Pulmonary artery endothelial cell (primary cell): ENCODE data around the gene STK32B. TPM values are rescaled to one million over a fixed set of nuclear protein-coding genes. Genes with fewer than 3 reads are reported as not detected.

Source experiments
- DNase-seq: peaks from one replicate; pipeline ENCODE4 v3.0.0-alpha.2; 2011; ENCODE audit warnings: low read depth, low spot score
- total RNA-seq: library from RNA; depleted of rRNA; stranded (reverse); fragments of >200 nt; gene quantifications from 2 replicates; pipeline ENCODE4 v1.2.3, GENCODE V29; 2014

The STK32B gene
- total RNA-seq, 1 donor from 2014 or later = 12.4 TPM

DNA sequence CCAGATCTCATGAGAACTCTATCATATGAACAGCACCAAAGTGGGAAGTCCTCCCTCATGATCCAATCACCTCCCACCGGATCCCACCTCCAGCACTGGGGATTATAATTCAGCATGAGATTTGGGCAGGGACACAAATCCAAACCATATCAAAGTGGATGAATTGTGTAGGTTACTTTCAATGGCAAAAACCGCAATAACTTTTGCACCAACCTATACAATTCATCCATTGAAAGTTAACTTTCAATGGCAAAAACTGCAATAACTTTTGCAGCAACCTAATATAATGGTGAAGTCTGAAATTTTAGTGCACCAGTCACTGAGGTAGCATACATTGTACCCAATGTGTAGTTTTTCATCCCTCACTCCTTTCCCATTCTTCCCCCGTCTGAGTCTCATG lies 16.6 kb downstream of the STK32B start:
- DNase-seq = no peak

DNA sequence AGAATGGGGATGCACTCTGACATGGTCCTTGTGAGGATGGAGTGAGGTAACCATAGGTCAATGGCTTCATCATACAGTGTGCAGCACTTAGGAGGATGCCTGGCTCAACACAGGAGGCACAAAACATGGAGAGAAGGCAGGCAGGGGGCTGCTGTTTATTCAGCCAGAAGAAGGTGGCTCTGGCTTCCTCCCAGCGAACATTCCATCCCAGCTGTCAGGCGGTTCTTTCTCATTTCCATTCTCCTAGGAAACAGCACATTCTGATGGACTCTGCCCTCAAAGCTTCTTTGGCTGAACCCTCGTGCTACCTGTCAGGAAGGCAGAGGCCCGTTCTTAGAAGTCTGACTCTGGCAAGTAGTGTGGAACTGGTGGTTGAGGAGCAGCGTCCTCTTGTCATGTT lies 18.6 kb downstream of the STK32B start:
- no peak for DNase-seq

DNA sequence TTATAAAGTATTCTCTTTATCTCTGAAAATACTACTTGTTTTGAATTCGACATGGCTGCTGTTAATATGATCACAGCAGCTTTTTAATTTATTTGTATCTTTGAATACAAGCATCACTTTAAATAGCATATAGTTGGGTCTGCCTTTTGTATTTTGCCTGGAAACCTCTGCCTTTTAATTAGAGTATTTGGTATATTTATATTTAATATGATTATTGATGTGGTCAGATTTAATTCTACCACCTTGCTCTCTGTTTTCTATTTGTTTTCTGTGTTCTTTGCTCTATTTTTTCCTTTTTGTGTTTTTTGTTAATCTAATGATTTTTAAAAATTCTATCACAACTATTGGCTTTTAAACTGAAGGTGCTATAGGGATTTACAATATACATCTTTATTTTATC lies 21.7 kb downstream of the STK32B start:
- DNase-seq = no peak

DNA sequence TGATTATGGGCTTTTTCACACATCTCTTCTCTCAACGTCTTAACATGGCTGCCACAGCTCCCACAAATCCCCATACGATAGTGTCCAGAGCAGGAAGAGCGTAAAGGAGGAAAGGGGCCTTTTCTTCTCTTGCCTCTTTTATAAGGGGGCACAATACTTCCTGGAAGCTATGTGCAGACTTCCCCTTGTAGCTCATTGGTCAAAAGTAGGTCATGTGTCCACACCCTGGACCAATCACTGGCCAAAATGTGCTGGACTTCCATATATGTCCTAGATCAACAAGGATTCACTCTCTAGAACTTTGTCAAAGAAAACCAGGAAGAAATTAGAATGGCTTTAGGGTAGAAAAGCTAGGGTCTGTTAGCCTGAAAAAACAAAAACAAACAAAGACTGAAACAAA lies 26.7 kb downstream of the STK32B start:
- DNase-seq = no peak

DNA sequence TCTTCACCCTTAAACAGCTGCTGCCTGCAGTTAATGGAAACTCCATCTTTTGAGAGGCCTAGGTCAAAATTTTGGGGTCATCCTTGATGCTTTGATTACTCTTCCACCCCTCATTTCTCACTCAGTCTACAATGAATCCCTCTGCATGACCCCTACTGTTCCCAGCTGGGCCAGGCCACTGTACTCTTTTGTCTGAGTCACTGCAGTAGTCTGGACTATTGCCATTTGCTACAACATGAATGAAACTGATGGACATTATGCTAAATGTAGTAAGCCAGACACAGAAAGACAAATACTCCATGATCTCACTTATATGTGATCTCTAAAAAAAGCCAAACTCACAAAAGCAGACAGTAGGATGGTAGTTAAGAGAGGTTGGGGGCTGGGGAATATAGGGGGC lies 28.3 kb downstream of the STK32B start:
- peak; percentile 37 for DNase-seq

DNA sequence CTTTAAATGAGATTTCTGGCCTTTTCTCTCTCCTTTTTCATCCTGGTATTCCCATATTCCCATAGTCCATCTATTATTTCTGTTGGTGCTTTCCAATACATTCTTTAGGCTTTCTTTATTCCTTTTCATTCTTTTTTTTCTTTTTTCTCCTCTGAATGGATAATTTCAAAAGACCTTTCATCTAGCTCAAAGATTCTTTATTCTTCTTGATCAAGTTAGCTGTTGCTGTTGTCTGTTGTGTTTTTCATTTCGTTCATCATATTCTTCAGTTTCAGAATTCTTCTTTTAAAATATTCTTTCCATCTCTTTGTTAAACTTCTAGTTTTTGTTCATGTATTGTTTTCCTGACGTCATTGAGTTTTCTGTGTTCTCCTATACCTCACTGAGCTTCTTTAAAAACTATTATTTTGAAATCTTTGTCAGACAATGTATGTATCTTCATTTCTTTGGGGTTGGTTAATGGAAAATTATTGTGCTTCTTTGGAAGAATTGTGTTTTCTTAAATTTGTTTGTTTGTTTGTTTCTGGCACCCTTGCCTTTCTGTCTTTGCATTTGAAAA lies 30.2 kb downstream of the STK32B start:
- no peak for DNase-seq

DNA sequence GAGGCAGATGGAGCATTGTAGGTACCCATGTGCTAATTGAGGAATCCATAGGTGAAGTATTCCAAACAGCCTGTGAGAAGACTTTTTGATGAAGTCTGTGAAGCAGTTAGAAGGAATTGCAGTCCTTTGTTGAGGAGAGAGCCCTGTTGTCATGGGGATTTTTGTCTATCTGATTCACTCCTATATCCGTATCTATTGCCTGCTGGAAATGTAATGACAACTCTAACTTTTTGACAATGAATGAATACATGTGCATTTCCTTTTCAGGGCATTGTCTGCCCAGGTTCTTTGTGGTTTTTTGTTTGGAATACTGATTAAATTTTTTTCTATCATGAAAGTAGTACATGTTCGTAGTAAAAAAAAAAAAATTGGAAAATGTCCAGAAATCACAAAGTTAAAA lies 31.1 kb downstream of the STK32B start:
- peak; percentile 76 for DNase-seq

DNA sequence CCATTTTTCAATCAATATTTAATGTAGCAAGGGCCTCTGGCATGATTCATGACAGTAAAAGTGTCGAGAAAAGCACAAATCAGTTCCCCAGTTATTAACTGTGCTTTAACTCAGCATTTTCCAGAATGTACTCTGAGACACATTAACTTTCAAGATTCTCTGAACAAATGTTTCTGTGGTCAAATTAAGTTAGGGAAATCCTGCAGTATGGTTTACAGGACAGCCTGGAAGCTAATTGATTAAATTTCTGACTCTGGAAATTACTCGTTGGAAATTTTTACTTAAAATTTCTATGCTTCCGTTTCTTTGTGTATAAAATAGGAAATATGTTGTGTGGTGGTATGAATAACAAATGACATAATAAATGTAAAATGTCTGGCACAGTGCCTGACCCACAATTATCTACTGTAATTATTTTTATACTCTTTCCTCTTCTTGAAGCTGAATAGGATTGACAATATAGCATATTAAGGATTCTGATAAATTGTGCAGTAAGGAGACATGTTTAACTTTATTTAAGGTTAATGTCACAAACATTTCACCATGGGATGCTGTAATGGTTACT lies 33.7 kb downstream of the STK32B start:
- DNase-seq = peak; percentile 41

DNA sequence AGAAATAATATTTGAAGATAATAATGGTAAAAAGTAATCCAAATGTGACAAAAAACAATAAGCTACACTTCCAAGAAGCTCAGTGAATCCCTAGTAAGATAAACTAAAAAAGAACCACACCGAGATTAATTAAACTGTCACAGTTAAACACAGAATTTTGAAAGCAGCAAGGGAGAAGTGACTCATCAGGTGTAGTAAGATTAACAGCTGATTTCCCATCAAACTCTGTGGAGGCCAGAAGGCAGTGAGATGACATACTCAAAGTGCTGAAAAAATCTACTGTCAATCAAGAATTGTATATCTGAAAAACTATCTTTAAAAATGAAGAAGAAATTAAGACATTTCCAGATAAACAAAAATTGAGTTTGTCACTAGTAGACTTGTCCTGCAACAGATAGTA lies 35.3 kb downstream of the STK32B start:
- no peak for DNase-seq

DNA sequence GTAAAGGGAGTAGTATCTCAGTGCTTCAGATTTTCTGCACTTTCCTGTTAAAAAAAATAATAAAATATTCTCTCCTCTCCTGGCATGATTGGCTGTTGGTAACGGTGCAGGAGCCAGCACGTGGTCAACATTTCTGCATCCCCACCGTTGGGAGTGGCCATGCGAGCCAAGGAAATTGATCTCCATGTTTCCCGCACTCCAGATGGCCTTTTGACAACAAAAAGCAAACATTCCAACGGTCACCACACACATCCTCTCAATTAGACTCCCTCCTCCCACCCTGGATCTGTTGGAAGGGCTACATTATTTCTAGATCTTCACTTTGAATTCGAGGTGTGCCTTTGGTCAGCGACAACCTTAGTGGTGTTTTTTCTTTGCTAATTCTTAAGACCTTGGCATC lies 45.0 kb downstream of the STK32B start:
- no peak for DNase-seq

DNA sequence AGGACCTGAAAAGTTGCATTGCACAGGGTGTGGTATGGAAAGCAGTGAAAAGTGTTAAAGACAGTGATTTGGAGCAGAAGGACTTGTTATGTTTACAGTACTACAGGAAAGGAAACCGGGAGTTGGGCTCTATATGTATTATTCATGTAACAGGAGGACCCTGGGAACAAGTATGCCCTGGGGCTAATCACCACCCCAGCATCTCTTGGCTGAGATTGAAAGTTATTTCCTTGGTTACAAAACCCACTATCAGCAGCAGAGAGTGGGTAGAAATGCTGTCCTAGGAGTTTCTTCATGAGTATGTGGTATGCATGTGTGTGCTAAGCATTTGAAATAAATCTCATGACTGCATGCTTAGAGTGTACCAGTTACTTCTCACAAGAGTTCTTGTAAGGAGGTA lies 46.9 kb downstream of the STK32B start:
- DNase-seq = no peak

DNA sequence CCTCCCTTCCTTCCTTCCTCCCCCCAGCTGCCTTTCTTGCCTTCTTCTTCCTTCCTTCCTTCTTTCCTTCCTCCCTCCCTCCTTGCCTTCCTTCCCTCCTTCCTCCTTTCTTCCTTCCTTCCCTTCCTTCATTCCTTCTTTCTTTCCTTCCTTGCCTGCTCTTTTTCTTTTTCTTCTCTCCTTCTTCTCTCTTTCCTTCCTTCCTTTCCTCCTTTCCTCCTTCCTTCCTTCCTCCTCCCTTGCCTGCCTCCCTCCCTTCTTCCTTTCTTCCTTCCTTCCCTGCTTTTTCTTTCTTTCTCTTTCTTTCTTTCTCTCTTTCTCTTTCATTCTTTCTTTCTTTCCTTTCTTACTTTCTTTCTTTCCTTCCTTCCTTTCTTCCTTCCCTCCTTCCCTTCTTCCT lies 49.1 kb downstream of the STK32B start:
- no peak for DNase-seq

DNA sequence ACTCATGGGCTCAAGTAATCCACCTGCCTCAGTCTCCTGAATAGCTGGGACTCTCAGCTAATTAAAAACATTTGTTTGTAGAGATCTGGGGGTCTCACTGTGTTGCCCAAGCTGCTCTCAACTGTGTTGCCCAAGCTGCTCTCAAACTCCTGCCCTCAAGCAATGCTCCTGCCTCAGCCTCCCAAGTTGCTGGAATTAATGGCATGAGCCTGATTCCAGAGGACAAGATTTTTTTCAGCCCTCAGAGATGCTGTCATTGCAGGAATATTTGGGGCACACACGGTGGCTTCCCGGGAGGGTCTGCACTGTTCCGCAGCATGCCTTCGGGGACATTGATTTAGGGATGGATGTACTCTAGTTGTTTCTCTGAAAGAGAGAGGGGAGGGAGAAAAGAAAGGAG lies 49.7 kb downstream of the STK32B start:
- DNase-seq = no peak

DNA sequence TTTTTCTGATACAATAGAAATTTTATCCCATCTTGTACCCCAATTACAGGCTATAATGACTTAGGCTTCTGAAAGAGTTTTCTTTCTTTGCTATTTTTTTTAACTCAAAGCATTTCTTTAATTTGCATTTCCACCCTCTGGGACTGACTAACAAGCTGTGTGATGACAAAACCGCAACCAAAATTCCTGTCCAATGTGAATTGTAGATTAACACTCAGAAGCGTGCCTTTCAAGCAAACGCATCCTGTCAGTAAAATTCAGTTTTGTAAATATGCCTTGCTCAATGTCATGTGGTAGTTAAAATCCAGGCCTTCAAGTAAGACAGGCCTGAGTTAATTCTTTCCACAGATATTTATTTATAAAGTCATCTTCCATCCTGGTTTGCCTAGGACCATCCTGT lies 50.3 kb downstream of the STK32B start:
- DNase-seq = no peak

DNA sequence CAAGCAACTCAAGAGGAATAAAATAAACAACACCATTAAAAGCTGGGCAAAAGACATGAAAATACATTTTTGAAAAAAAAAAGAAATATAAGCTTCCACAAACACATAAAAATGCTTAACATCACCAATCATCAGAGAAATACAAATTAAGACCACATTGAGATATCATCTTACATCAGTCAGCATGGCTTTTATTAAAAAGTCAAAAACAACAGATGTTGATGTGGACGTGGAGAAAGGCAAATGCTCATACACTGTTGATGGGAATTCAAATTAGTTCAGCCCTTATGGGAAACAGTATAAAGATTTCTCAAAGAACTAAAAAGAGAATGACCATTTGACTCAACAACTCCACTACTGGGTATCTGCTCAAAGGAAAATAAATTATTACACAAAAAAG lies 59.6 kb downstream of the STK32B start:
- no peak for DNase-seq

DNA sequence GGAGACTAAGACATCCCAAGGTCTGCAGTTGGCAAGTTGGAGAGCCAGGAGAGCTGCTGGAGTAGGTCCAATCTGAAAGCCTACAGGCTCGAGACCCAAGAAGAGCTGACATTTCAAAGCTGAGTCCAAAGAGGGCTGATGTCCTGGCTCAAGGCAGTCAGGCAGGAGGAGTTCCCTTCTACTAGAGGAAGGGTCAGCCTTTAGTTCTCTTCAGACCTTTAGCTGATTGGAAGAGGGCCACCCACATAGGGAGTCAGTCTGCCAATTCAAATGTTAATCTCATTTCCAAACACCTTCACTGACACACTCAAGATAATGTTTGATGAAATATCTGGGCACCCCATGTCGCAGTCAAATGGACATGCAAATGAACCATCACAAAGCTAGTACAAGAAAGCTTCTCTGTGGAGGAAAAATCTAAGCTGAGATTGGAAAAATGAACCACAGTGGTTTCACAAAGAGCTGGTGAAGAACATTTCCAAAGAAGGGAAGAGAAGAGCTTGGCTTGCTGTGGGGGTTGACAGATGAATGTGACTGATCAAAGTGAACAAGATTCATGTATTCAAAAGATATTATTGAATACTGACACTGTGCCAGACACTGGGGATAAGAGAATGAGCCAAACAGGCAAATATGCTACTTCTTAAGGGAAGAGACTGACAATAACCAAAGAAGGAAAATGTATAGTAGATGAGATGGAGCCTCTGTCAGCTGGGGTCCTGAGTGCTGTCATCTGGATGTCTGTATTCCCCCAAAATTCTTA lies 61.2 kb downstream of the STK32B start:
- no peak for DNase-seq

DNA sequence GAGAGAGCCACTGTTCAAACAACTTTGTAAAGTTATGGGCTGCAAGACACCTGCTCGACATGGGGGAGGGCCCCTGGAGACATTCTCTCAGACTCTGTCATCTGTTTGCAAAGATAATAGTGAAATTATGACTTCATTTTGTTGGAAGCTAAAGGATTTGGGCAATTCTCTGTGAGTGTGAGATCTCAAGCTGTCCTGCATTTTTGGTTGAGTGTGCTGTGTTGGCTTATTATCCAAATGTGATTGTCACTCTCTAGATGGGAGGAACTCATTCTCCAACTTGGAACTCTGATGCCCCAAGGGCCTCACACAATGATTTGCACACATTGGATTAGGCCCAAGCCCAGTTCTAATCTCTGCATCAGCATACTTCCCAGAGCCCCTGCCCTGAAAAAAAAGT lies 63.7 kb downstream of the STK32B start:
- DNase-seq = no peak

DNA sequence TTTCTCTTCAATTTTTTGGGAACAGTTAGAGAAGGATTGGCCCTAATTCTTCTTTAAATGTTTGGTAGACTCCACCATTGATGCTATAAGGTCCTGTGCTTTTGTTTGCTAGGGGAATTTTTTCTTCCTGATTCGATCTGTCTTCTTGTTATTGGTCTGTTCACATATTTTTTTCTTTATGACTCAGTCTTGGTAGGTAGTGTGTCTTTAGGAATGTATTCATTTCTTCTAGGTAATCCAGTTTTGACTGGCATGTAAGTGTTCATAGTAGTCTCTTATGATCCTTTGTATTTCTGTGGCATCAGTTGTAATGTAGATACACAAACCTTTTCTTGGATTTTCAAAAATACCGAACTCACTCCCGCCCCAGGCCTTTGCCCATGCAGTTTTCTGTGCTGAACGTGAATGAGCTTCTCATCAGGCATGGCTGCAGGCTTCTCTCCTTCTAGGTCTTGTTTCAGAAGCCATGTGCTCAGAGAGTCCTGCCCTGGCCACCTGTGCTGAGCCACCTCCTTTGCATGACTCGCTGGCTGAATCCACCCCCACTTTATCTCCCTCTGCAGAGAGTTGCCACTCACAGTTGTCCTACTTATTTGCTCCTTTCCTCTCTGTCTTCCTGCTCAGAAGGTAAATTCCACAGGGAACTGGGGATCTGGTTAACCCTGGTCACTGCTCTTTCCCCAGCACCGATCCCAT lies 67.0 kb downstream of the STK32B start:
- no peak for DNase-seq

DNA sequence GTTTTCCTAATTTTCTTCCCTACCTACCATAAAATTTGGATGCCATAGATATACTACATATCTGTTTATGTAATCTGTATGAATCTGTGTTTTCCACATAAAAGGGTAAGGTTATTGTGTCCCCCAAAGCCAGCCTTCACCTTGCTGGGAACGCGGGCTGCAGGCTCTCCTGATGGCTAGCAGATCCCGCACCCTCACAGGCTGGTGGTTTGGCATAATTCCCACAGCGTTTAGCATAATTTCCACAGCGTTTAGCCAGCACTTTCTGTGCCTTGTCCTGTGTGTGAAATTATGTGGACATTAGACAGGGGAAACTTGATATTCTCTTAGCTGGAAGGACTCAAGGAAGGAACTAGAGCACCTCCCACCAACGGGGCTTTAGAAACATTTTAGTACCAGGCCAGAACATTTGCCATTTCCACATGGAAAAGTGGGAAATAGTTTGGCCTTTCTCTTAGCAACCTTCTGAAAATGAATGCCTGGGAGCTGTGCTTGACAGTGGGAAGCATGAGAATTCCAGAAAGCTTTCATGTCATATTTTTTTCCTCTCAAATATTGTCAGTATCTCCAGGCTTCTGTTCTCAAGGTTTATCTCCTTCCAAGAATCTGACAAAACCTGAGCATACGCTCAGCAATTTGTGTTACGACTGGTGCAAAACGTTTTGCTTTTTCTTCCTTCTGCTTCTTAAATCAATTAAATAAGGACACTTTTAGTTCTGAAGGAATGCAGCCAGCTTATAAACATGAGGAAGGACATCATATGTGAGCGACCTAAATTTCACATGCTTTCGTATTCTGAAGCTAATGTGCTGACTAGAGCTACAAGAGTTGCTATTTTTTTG lies 67.9 kb downstream of the STK32B start:
- no peak for DNase-seq

DNA sequence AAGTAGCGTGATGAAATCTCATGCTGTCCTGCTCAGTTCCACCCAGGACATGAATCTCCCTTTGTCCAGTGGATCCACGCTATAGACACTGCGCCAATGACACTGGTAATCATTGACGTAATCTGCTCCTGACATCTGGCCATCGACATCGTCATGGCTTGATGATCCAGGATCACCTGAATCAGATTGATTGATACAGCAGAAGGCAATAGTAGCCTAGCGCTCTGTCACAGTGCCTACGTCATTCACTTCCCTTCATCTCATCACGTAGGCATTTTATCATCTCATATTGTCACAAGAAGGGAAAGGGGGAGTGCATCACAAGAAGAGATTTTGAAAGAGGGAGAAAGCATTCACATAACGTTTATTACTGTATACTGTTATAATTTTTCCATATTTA lies 68.8 kb downstream of the STK32B start:
- DNase-seq = no peak

DNA sequence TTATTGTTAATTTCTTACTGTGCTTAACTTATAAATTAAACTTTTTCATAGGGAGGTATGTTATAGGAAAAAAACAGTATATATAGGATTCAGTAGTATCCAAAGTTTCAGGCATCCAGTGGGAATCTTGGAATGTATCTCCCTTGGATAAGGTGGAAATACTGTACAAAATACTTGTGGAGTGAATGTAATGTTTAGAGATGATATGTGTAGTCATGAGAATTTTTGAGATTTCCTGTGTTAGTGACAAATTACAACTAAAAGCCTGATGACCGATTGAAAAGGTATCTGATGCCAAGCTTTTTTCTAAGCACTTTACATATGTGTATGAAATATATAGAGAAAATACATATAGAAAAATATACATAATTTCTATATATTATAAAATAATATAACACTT lies 69.2 kb downstream of the STK32B start:
- no peak for DNase-seq

DNA sequence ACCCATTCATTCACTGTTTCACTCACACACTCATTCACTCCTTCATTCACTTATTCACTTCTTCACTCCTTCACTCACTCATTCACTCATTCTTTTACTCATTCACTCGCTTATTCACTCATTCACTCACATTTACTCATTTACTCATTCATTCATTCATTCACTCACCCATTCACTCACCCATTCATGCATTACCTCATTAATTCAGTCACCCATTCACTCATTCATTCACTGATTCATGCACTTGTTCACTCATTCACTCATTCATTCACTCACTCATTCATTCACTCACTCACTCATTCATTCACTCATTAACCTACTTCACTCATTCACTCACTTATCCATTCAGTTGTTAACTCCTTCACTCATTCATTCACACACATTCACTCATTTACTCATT lies 70.8 kb downstream of the STK32B start:
- DNase-seq = no peak
